OCI-LY1 (cell line): Measurements from ENCODE around the gene VSTM4.

ENCODE experiments used
- H2AFZ ChIP-seq: fragments of 200-600 bp; sonication (generic), shearing (Covaris generic); 2 replicates; pipeline ENCODE4 v1.6.0; 2014; ENCODE audit warnings: antibody characterized with exemption, mild to moderate bottlenecking, low read length
- H3F3A ChIP-seq: fragments of 200-600 bp; sonication (generic), shearing (Covaris generic); 2 replicates; pipeline ENCODE4 v1.6.0; 2014; ENCODE audit warnings: mild to moderate bottlenecking, antibody characterized with exemption, low read length, moderate library complexity; ENCODE audit not compliant: insufficient read depth
- H3K27ac ChIP-seq: fragments of 200-600 bp; sonication (generic); 2 replicates; pipeline ENCODE4 v1.5.1; 2014; ENCODE audit warnings: low read length, mixed run types, mild to moderate bottlenecking, low read depth; ENCODE audit not compliant: poor library complexity, severe bottlenecking
- H3K27me3 ChIP-seq: fragments of 200-600 bp; sonication (generic); 2 replicates; pipeline ENCODE4 v1.6.0; 2014; ENCODE audit warnings: antibody characterized with exemption, mild to moderate bottlenecking, low read length, moderate library complexity; ENCODE audit not compliant: insufficient read depth
- H3K36me3 ChIP-seq: fragments of 200-600 bp; sonication (generic); 2 replicates; pipeline ENCODE4 v1.6.1; 2014; ENCODE audit warnings: mild to moderate bottlenecking, antibody characterized with exemption, low read length, moderate library complexity, mixed read lengths; ENCODE audit not compliant: insufficient read depth
- H3K4me1 ChIP-seq: fragments of 200-600 bp; sonication (generic); 2 replicates; pipeline ENCODE4 v1.5.1; 2014; ENCODE audit warnings: mild to moderate bottlenecking, low read length, moderate library complexity; ENCODE audit not compliant: insufficient read depth, severe bottlenecking
- H3K4me2 ChIP-seq: fragments of 200-600 bp; sonication (generic), shearing (Covaris generic); 2 replicates; pipeline ENCODE4 v1.6.1; 2014; ENCODE audit warnings: low read length
- H3K4me3 ChIP-seq: fragments of 200-600 bp; sonication (generic); 2 replicates; pipeline ENCODE4 v1.5.1; 2014; ENCODE audit warnings: low read length, low read depth, mild to moderate bottlenecking, mixed read lengths; ENCODE audit not compliant: poor library complexity, severe bottlenecking
- H3K79me2 ChIP-seq: fragments of 200-600 bp; shearing (Covaris generic); 2 replicates; pipeline ENCODE4 v1.6.1; 2016; ENCODE audit warnings: mixed run types, low read length, mixed read lengths; ENCODE audit not compliant: insufficient read depth
- H3K9ac ChIP-seq: fragments of 200-600 bp; sonication (generic), shearing (Covaris generic); 2 replicates; pipeline ENCODE4 v1.6.1; 2014; ENCODE audit warnings: mild to moderate bottlenecking, low read length, mixed read lengths
- H3K9me2 ChIP-seq: fragments of 200-600 bp; sonication (generic), shearing (Covaris generic); 2 replicates; pipeline ENCODE4 v1.6.1; 2014; ENCODE audit warnings: low read depth, mild to moderate bottlenecking, low read length, mixed read lengths
- H3K9me3 ChIP-seq: fragments of 200-600 bp; shearing (Covaris generic); 2 replicates; pipeline ENCODE4 v1.6.1; 2014; ENCODE audit warnings: low read length, mixed read lengths
- H4K20me1 ChIP-seq: fragments of 200-600 bp; sonication (generic), shearing (Covaris generic); 2 replicates; pipeline ENCODE4 v1.6.0; 2016; ENCODE audit warnings: mild to moderate bottlenecking, low read length; ENCODE audit not compliant: insufficient read depth
- EZH2 ChIP-seq: fragments of 200-600 bp; sonication (generic), shearing (Covaris generic); IDR thresholded peaks from 2 replicates; pipeline ENCODE4 v1.8.0; 2017; ENCODE audit warnings: borderline replicate concordance, mixed run types, mild to moderate bottlenecking, antibody characterized with exemption, low read length, moderate library complexity, mixed read lengths
- TF ChIP-seq, protein P1 (sequence below): fragments of 200-600 bp; sonication (generic), shearing (Covaris generic); IDR thresholded peaks from 2 replicates; pipeline ENCODE4 v1.5.1; 2017; ENCODE audit warnings: mild to moderate bottlenecking, antibody characterized with exemption, low read length, moderate library complexity, mixed read lengths

The VSTM4 gene

DNA sequence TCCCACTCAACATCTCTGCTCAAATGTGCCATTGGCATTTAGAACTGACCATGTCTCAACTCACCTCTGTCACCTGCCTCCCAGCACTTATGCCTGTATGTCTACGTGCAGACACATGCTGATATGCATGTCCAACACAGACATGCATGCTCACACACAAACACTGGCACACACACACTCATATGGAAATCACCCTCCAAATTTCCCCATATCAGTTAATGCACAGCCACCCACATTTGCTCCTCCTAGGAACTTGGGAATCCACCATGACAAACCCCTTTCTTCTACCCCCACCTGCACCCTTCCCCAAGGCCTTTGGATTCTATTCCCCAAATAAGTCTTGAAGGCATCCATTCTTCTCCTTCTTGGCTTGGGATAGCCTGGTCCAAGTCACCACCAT is 14.1 kb upstream of the VSTM4 start:
- Histone ChIP-seq H3K4me3 (no peak overlapping the region), H3K79me2 (no peaks in the 10 kb centered on the region), H3F3A (no peaks in the 10 kb centered on the region), H3K9me3 (no peaks in the 10 kb centered on the region), H3K27ac (no peak overlapping the region), H3K36me3 (no peaks in the 10 kb centered on the region), H4K20me1 (no peaks in the 10 kb centered on the region), H3K9me2 (no peaks in the 10 kb centered on the region), H3K4me1 (peaks cover under 1% of the 10 kb centered on the region), H3K4me2 (no peak overlapping the region), H3K27me3 (no peaks in the 10 kb centered on the region), H2AFZ (no peak overlapping the region), H3K9ac (no peak overlapping the region)
- no peak for TF ChIP-seq EZH2
- TF ChIP-seq, protein P1, sequence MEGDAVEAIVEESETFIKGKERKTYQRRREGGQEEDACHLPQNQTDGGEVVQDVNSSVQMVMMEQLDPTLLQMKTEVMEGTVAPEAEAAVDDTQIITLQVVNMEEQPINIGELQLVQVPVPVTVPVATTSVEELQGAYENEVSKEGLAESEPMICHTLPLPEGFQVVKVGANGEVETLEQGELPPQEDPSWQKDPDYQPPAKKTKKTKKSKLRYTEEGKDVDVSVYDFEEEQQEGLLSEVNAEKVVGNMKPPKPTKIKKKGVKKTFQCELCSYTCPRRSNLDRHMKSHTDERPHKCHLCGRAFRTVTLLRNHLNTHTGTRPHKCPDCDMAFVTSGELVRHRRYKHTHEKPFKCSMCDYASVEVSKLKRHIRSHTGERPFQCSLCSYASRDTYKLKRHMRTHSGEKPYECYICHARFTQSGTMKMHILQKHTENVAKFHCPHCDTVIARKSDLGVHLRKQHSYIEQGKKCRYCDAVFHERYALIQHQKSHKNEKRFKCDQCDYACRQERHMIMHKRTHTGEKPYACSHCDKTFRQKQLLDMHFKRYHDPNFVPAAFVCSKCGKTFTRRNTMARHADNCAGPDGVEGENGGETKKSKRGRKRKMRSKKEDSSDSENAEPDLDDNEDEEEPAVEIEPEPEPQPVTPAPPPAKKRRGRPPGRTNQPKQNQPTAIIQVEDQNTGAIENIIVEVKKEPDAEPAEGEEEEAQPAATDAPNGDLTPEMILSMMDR = no peak

DNA sequence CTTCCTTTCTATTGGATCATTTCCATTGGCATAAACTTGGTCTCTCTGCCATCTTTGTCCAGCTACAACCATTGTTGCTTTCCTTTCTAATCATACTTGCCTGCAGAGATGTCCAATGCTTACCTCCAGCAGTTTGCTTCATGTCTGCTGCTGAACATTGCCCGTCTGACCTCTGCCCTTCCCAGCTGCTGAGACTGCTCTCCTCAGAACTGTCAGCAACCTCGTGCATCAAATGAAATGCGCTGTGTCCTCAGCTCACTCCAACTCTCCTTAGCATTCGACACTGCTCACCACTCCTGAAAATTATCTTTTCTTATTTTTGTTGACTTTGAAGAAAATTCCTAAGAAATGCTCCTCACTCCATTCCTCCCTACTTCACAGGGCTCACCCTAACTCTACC is 13.5 kb upstream of the VSTM4 start:
- Histone ChIP-seq H3K4me1 (no peaks in the 10 kb centered on the region), H3K9me2 (no peaks in the 10 kb centered on the region), H3K27me3 (no peaks in the 10 kb centered on the region), H3K4me3 (no peak overlapping the region), H3K9ac (no peak overlapping the region), H3K4me2 (no peak overlapping the region), H2AFZ (no peak overlapping the region), H3K9me3 (no peaks in the 10 kb centered on the region), H4K20me1 (no peaks in the 10 kb centered on the region), H3K27ac (no peak overlapping the region), H3K36me3 (no peaks in the 10 kb centered on the region), H3F3A (no peaks in the 10 kb centered on the region), H3K79me2 (no peaks in the 10 kb centered on the region)
- TF ChIP-seq, protein P1 = no peak
- TF ChIP-seq EZH2 = no peak

DNA sequence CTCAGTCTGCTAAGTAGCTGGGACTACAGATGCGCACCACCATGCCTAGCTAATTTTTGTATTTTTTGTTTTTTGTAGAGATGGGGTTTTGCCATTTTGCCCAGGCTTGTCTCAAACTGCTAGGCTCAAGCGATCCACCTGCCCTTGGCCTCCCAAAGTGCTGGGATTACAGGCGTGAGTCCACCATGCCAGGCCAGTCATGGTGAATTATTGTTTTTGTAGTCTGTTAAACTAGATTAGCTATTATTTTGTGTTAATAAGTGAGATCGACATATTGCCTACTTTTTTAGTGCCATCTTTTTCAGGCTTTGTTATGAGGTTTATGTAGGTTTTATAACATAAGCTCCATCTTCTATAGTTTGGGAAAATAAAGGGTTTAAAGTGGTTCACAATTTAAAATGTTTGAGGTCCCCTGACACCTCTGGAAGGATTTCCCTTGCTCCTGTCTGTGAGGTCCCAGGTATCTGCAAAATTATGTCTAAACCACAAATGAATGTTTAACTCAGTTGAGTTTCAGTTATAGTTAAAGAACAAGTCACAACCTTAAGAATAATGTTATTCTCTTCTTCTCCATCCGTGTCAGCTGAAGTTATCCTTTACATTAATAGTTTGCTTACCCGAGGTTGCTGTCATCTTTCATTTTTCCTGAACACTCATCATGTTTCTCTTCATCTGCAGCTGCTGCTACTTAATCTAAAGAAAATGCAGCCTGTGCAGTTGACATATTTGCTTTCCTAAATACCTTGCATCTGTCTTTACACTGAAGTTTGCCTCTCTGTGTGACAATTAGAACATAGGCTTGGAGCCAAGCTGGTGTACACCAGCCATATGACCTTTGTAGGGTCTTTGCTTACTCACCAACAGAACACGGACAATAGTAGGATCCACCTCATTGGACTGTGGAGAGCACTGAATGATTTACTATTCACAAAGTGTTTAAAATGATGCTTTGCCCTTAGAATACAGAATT is 8.9 kb upstream of the VSTM4 start:
- no peaks in the 10 kb centered on the region for H3K36me3 ChIP-seq
- H2AFZ ChIP-seq = no peak overlapping the region
- H3K79me2 ChIP-seq = no peaks in the 10 kb centered on the region
- no peak overlapping the region for H3K4me3 ChIP-seq
- H3K4me2 ChIP-seq = no peak overlapping the region
- H3K9me2 ChIP-seq = no peaks in the 10 kb centered on the region
- H3K9me3 ChIP-seq = no peaks in the 10 kb centered on the region
- TF ChIP-seq, protein P1 = no peak
- no peak for TF ChIP-seq EZH2
- H4K20me1 ChIP-seq = no peaks in the 10 kb centered on the region
- H3F3A ChIP-seq = no peaks in the 10 kb centered on the region
- H3K27ac ChIP-seq = no peak overlapping the region
- H3K27me3 ChIP-seq = no peaks in the 10 kb centered on the region
- no peaks in the 10 kb centered on the region for H3K4me1 ChIP-seq
- no peak overlapping the region for H3K9ac ChIP-seq
